DMS53 (cell line): ENCODE results near the gene PGD.
A peak's percentile ranks its signal among the peaks of the same experiment; 100 is the strongest.
"Not testable (repeated sequence)": the region's sequence is repeated elsewhere in the genome, so short reads cannot be mapped to it uniquely, and the experiment has no call there.

Source experiments
- DNase-seq: peaks from one replicate; lab custom pipeline; 2025; lab: John Stamatoyannopoulos, UW

Gene PGD

DNA sequence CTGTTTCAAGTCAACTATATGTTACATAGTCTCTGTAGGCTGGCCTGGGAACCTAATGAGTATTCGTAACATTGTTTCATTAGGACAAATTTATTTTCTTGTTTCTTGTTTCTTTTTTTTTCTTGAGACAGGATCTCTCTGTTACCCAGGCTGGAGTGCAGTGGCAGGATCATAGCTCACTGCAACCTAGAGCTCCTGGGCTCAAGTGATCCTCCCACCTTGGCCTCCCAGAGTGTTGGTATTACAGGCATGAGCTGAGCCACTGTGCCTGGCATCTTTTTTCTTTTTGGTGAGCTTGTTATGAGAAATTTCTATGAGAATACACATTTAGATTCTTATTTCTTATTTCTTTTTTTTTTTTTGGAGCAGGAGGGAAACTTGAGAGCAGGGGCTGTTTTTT lies 38.2 kb downstream of the PGD start:
- DNase-seq, result no peak

DNA sequence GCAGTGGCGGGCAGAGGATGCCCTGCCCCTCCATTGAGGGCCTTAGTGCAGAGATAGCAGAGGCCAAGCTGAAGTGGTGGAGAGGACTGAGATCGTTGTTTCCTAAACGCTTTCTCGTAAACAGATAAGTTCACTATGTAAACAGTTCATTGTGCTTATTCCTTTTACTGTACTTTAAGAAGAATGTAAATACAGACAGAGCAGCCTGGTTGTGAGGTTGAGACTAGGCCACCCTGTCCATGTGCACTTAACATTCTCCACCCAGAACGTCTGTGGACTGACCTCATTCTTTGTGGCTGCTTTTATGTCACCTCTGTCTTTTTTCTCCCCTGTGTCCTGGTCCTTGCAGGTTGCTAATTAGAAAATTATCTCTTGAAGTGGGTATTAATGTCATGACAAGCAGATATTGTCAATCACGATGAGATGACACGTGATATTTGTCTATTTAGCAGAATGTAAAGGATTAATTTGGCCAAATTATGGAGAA lies 39.9 kb downstream of the PGD start:
- DNase-seq, result peak; percentile 70

DNA sequence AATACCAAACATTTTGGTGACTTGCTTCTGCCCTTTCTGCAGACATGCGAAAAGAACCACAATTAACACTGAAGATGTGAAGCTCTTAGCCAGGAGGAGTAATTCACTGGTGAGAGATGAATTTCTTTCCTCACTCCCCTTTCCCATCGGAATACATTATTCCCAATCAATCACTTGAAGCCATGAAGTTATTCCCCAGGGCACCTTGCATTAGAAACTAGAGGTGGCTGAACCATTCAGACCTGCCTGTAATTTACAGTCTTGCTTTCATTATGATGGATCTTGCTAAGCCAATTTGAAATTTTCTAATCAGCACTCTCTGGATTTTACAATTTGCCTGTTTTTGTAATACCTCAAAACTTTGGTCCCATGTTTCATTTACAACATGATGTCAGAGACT lies 41.4 kb downstream of the PGD start:
- no peak for DNase-seq

DNA sequence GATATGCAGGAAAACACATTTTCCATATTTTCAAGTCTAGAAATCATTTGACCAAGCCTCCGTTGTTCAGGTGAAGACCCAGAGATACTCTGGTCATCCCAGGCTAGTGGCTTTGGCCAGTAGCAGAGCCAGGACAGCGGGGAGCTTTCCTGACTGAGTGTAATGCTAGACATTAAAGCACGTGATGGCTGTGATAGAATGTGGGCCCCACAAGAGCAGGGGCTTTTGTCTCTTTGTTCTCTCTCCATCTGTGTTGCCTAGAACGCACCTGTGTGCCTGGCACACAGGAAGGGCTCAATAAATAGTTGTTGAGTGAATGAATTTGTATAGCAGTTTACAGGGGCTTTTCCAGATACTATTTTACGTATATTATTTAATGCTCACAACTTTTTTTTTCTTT lies 41.9 kb downstream of the PGD start:
- DNase-seq, result no peak

DNA sequence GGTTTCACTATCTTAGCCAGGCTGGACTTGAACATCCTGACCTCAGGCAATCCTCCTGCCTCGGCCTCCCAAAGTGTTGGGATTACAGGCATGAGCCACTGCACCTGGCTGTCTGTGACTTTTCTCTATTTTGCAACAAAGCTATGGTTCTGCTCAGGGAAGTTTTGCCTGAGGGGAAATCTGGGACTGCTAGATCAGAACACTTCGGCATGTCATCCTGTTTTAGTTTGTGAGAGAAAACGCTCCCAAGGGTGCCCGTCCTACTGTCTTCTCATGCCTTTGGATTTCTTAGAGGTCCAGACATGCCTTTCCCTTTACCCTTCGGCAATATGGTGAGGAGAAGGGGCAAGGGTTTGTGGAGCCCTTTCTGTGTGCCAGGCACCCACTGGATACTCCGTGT lies 45.4 kb downstream of the PGD start:
- DNase-seq, result no peak

DNA sequence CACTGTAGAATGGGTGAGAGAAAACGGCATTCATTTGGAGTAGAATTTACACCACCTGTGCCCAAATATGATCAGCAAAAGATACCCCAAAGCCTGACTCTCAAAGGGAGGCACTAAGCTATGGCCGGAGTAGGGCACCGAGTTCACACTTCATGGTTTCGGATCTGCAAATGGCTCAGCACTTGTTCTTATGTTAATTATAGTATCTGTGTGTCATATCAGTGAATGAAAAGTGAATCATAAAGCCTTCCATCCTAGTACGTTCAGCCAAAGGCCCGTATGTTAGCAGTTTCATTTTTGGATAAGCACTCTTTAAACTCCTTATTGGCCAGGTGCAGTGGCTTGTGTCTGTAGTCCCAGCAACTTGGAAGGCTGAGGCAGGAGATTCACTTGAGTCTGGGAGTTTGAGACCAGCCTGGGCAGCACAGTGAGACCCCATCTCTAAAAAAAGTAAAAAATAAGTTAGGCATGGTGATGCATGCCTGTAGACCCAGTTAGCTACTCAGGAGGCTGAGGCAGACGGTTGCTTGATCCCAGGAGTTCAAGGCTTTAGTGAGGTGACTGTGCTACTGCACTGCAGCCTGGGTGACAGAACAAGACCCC lies 46.0 kb downstream of the PGD start:
- no peak for DNase-seq

DNA sequence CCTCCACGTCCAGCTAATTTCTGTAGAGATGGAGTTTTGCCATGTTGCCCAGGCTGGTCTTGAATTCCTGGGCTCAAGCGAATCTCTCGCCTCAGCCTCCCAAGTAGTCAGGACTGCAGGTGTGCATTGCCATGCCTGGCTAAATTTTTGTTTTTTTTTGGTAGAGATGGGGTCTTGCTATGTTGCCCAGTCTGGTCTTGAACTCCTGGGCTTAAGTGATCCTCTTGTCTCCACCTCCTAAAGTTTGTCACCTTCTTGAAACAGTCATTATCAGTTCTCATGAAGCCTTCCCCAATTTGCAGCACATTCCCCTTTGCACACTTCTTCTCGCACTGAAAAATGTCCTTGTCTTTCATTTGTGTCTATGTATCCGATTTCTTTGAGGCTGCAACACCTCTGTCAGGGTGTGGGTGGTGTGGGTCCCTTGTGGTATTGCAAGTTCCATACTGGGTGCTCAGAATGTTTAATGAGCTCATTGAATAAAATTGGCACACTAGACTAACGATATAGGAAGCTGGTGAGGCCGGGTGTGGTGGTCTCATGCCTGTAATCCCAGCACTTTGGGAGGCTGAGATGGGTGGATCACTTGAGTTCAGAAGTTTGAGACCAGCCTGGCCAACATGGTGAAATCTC lies 48.0 kb downstream of the PGD start:
- DNase-seq, result no peak

DNA sequence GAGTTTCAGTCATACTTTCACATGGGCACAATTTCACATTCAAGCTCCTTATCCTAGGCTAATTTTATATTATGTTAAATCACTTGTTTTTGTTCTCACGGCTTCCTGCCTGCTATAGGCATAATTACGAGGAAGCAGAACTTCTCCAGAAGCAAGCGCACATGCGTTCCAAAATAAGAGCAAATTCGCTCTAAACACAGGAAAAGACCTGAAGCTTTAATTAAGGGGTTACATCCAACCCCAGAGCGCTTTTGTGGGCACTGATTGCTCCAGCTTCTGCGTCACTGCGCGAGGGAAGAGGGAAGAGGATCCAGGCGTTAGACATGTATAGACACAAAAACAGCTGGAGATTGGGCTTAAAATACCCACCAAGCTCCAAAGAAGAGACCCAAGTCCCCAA lies 50.9 kb downstream of the PGD start, which contains the start of gene CORT:
Gene CORT (plus strand): TSS at position 281 of the 400 bp plus-strand sequence. CDS start 193 bp downstream, outside the sequence.
- DNase-seq, result no peak

DNA sequence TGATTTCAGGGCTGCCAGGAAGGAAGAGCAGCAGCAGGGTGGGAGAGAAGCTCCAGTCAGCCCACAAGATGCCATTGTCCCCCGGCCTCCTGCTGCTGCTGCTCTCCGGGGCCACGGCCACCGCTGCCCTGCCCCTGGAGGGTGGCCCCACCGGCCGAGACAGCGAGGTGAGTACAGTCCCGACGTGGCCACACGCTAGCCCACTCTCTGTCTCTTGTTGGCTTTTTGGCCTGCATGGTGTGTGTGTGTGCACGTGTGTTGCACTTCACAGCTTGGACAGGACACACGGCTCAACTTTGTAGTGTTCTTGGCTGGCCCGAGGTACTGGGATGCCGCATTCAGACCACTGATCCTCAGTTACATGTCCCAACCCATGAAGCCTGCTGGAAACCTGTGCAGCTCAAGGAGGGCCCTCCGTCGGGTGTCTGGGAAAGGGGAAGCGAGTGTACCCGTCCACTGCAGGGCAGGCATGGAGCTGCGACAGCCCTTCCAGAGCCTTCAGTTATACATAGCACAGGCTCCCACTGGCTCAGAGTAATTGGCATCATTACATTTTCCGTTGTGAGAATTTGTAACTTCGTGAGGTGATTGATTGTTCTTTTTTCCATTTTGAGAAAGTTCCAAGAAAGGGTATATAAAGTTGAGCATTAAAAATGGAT lies 51.4 kb downstream of the PGD start:
- no peak for DNase-seq

DNA sequence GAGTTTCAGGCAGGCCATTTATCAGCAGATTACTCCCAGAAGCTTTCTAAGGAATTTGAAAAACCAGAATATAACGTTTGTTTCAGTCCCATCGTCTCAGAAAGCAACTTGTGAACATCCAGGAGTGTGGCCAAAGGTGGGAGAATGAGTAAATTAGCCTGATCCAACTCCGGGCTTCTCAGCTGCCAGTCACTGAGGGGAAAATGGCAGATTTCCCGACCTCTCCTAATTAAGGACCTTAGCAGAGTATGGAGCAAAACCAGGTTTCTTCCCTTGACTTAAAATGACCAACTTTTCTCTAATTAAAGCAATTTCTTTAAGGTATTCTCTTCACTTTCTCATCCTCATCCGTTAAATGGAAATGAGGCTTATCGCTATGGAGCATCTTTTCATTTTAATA lies 52.0 kb downstream of the PGD start:
- DNase-seq, result no peak

DNA sequence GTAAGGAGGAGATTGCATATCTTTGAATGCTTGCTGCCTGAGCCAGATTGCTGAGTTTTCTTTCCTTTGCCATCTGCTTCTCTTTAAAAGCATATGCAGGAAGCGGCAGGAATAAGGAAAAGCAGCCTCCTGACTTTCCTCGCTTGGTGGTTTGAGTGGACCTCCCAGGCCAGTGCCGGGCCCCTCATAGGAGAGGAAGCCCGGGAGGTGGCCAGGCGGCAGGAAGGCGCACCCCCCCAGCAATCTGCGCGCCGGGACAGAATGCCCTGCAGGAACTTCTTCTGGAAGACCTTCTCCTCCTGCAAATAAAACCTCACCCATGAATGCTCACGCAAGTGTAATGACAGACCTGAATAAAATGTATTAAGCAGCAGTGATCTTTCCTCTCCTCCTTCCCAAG lies 52.4 kb downstream of the PGD start:
- DNase-seq, result peak; percentile 45

DNA sequence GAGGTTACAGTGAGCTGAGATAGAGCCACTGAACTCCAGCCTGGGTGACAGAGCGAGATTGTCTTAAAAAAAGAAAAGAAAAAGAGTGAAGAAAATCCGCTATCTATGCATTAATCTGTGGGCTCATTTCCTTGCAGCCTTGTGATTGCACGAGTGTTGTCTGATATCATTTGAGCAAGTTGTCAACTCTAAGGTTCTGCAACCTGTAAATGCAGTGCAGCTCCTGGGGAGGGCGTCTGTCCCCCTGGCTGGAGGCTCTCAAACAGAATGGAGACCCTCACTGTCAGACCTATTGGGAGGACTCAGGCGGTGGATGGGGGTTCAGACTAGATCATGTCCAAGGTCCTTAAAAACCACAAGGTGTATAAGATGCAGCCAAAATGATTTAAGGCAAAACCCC lies 57.2 kb downstream of the PGD start:
- DNase-seq, result no peak

DNA sequence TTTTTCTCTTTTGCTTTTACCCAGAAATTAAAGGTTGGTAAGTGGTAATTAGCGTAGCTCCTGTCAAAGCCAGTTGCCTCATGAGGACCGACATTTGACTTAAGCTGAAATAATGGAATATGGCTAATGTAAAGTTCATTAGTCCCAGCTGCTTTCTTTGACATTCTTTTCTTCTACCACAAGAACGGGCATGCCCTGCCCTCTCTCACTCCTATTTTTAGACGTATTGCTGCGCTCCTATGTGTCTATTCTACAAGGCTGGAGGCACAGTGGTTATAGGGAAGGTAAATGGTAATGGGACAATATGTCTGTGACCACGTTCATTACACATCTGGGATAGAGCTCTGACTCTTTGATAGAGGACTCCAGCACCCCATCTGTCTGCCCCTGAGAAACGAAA lies 57.8 kb downstream of the PGD start:
- DNase-seq, result no peak

DNA sequence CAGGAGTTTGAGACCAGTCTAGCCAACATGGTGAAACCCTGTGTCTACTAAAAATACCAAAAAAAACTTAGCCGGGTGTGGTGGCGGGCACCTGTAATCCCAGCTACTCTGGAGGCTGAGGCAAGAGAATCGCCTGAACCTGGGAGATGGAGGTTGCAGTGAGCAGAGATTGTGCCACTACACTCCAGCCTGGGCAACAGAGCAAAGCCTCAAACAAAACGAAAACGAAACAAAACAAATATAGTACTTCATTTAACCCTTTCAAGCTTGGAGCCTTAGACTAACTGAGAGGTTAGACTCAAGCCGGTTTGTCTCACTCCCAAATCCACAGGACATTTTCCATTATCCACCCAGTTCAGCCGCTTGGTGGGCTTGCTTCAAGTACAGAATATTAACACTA lies 58.6 kb downstream of the PGD start:
- DNase-seq, result not testable (repeated sequence)

DNA sequence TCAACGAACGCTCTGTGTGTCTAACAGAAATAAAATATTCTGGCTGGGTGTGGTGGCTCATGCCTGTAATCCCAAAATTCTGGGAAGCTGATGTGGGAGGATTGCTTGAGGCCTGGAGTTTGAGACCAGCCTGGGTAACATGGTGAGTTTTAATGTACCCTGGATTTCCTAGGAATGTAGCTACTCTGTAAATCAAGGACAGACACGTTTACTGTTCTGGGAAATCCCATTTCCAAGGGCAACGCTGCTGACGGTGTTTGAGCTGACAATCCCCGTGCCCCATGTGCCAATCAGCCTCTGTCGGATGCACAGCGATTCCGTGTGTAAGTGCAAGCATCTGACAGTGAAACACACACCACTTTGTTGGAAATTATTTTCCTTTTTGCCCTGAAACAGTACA lies 59.0 kb downstream of the PGD start:
- no peak for DNase-seq

DNA sequence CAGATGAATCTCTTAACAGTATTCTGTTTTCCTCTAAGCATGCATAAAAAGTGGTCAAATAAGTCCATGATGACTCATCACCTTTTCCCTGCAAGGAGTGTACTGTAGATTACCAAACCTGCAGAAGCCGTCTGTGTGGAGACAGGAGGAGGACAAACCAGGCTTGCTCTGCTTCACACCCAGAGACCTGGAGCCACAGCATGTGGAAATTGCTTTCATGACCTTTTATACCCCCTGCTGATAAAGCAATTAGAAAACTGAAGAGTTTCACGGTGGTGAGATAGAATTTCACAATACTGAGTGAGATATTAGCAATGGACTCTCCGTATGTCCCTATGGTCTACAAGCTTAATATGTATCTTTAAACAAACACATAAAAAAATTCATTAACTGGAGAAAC lies 60.3 kb downstream of the PGD start:
- DNase-seq, result peak; percentile 75

DNA sequence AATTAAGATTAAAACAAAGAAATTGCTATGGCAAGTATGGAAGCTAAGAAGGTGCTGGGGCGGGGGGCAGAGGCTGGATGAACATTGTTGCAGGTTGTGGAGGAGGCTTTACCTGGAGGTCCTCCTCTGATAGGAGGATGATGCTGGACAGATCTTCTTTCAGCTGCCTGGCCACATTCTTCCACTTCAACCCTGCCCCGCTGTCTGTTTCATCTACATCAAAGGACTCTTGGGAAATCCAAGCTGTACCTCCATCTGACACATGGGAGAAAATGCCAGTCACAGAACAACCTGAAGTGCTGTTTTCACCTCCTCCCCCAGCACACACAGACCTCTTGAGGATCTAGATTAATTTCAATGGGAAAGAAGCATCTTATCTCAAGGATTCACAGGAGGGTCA lies 68.2 kb downstream of the PGD start:
- DNase-seq, result no peak

DNA sequence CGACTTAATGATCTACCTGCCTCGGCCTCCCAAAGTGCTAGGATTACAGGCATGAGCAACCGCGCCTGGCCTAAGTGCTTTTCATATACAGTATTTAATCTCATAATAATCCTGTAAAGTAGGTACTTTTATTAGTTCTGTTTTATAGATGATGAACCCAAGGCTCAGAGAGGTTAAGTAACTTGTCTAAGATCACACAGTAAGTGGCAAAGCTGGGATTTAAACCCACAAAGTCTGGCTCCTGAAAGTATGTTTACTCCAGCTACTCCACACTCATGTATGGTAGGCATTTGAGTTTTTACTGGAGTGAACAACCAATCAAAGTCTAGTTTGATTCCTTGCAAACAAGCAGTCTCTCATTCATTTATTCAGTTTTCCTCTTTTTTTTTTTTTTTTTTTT lies 71.2 kb downstream of the PGD start:
- DNase-seq, result no peak
